WI38 (cell line): Measurements from ENCODE around the gene GFRA4.

ENCODE experiments used
- H3K4me3 ChIP-seq: 2 replicates; pipeline ENCODE4 v1.5.1; 2011; ENCODE audit warnings: low read depth, mild to moderate bottlenecking, control low read depth, low read length
- TF ChIP-seq, protein P1 (sequence below): IDR thresholded peaks from 2 replicates; pipeline ENCODE4 v1.5.1; 2012; ENCODE audit warnings: low read depth, mild to moderate bottlenecking, control low read depth, low read length

GFRA4 gene

DNA sequence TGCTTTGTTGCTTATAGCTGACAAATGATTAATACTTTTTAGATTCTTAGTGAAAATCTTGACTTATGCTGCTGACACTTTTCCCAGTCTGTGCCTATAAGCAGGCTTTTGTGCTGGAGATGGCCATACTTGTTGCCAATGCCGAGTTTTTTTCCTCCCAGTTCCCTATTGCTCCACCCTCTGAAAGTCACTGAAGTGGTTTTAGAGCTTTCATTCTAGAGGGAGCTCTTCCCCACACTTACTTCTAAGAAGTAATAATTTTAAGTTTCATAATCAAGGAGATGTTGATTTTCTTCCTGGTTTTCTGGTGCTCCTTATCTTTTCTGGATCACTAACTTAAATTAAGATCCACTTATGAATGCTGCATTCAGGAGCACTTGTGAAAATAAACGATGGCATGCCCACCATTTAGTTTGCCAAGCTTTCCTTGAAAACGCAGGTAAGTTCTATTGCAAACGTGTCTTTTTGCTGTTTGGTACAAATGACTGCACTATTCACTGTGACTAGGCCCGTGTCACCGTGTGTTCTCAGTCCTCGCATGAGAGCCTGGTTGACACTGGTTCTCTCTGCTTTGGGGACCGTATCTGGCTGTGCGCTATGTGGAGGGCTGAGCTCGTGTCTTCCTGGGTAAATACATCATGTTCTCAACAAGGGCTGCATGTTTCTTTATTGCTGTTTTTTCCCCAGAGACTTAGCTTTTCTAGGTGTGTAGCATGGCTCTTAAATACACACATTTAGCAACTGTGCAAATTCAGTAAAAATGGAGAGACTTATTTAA, 50.2 kb downstream of the GFRA4 start:
- TF ChIP-seq, protein P1, sequence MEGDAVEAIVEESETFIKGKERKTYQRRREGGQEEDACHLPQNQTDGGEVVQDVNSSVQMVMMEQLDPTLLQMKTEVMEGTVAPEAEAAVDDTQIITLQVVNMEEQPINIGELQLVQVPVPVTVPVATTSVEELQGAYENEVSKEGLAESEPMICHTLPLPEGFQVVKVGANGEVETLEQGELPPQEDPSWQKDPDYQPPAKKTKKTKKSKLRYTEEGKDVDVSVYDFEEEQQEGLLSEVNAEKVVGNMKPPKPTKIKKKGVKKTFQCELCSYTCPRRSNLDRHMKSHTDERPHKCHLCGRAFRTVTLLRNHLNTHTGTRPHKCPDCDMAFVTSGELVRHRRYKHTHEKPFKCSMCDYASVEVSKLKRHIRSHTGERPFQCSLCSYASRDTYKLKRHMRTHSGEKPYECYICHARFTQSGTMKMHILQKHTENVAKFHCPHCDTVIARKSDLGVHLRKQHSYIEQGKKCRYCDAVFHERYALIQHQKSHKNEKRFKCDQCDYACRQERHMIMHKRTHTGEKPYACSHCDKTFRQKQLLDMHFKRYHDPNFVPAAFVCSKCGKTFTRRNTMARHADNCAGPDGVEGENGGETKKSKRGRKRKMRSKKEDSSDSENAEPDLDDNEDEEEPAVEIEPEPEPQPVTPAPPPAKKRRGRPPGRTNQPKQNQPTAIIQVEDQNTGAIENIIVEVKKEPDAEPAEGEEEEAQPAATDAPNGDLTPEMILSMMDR: no peak

DNA sequence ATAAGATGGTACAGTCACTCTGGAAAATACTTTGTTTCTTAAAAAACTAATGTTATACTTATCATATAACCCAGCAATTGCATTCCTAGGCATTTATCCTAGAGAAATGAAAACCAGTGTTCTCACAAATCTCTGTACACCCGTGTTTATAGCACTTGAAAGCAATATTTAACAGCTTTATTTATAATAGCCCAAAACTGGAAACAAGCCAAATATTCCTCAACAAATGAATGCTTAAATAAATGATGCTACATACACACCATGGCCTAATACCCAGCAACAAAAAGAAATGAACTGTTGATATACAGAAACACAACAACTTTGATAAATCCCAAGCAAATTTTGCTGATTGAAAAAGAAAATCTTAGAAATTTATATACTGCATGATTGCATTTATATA, 51.3 kb downstream of the GFRA4 start:
- TF ChIP-seq, protein P1: no peak
- H3K4me3 ChIP-seq: no peak overlapping the region

More for the DNA sequence above, 50.2 kb downstream of the GFRA4 start:
- H3K4me3 ChIP-seq: no peak overlapping the region
